Stimulated activated naive CD4-positive, alpha-beta T cell treated with Interleukin-2 at 50 U/mL for 16 hours (primary cell): ENCODE results near the gene USP11.
"Not testable (repeated sequence)": the region's sequence is repeated elsewhere in the genome, so short reads cannot be mapped to it uniquely, and the experiment has no call there.

Experiments
- DNase-seq: peaks from one replicate; lab custom pipeline; 2025; lab: John Stamatoyannopoulos, UW

The USP11 gene

GRCh38 chrX:47247206-47247998 lies 14.6 kb downstream of the USP11 start:
- DNase-seq, result no peak

GRCh38 chrX:47247999-47248320 lies 15.2 kb downstream of the USP11 start:
- no peak for DNase-seq

GRCh38 chrX:47248576-47248975 lies 15.8 kb downstream of the USP11 start:
- DNase-seq, result no peak

- no peak for DNase-seq
Measured at GRCh38 chrX:47250017-47250347, 17.2 kb downstream of the USP11 start.

GRCh38 chrX:47257620-47258019 lies 24.8 kb downstream of the USP11 start:
- not testable (repeated sequence) for DNase-seq

GRCh38 chrX:47264483-47265173 lies 31.8 kb downstream of the USP11 start:
- DNase-seq, result no peak

GRCh38 chrX:47266643-47267042 lies 33.8 kb downstream of the USP11 start:
- no peak for DNase-seq

GRCh38 chrX:47272013-47272408 lies 39.2 kb downstream of the USP11 start:
- no peak for DNase-seq

- no peak for DNase-seq
Measured at GRCh38 chrX:47273011-47273730, 40.4 kb downstream of the USP11 start.

- DNase-seq, result no peak
Measured at GRCh38 chrX:47278691-47279090, 45.9 kb downstream of the USP11 start.

GRCh38 chrX:47283015-47283771 lies 50.4 kb downstream of the USP11 start:
- peak; percentile 2 for DNase-seq

GRCh38 chrX:47284616-47285015 lies 51.8 kb downstream of the USP11 start:
- not testable (repeated sequence) for DNase-seq

GRCh38 chrX:47285836-47286320 lies 53.1 kb downstream of the USP11 start:
- no peak for DNase-seq

DNA sequence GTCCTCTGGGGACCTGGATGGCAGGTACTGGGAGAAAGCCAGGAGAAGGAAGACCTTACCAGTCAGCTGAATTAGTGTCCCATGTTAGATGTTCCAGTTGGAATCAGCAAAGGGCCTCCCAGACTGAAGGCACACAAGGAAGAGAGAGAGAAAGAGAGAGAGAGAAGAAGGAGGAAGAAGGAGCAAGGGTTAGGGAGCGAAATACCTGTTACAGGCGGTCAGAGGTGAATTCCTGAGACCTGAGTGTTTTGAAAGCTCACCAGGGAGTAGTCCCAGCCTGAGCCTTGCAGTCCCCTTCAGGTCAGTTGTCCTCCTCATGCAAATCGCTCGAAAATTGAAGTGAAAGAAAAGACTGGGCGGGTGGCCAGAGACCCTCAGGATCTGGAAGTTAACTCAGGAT lies 60.3 kb downstream of the USP11 start:
- DNase-seq, result no peak

DNA sequence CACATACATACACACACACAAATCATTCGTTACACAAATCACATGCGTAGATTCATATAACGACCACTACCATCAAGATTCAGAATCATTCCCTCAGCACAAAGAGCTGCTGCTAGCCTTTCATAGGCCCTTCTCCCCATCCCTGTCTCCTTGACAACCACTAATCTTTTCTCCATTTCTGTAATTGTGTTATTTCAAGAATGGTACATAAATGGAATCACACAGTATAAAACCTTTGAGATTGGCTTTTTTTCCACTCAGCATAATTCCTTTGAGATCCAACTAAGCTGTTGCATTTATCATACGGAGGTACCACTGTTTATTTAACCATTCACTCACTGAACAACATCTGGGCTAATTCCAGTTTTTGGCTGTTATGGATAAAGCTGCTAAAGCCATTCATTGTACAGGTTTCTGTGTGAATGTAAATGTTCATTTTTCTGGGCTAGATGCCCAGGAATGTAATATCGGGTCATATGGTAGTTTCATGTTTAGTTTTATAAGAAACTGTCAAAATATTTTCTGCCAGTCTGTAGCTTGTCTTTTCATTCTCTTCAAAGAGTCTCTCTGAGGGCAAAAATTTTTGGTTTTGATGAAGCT lies 64.1 kb downstream of the USP11 start:
- DNase-seq, result no peak

GRCh38 chrX:47297874-47298273 lies 65.1 kb downstream of the USP11 start:
- DNase-seq, result no peak
